B cell (primary cell): ENCODE data around the gene SAP30L.

Experiments used
- EZH2 ChIP-seq: IDR thresholded peaks from 2 replicates; pipeline ENCODE4 v1.6.1; 2012; ENCODE audit warnings: borderline replicate concordance, low read depth, mild to moderate bottlenecking, moderate library complexity, low read length; ENCODE audit not compliant: insufficient read depth, poor library complexity, severe bottlenecking
- TF ChIP-seq, protein P1 (sequence below): fragments of 200-600 bp; IDR thresholded peaks from one replicate; pipeline ENCODE4 v1.8.0; 2022; ENCODE audit warnings: antibody characterized with exemption, mild to moderate bottlenecking

DNA sequence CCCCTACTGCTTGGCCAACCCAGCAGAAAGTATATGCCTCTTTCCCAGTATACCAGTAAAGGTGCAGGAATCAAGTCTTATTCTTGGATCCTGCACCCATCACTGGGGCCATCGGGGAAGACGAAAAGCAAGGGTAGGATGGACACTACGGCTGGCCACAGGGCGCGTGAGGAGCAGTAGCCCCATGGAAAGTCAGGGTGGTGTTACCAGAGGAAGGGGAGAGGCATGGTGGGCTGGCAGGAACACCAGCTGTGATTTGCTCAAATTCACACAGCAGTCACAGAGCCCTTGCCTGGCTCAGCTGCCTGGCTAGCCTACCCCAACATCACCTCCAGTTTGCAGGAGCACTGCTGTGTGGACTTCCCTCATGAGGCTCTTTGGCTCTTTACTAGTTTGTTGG is 34.5 kb upstream of the SAP30L start:
- TF ChIP-seq, protein P1, sequence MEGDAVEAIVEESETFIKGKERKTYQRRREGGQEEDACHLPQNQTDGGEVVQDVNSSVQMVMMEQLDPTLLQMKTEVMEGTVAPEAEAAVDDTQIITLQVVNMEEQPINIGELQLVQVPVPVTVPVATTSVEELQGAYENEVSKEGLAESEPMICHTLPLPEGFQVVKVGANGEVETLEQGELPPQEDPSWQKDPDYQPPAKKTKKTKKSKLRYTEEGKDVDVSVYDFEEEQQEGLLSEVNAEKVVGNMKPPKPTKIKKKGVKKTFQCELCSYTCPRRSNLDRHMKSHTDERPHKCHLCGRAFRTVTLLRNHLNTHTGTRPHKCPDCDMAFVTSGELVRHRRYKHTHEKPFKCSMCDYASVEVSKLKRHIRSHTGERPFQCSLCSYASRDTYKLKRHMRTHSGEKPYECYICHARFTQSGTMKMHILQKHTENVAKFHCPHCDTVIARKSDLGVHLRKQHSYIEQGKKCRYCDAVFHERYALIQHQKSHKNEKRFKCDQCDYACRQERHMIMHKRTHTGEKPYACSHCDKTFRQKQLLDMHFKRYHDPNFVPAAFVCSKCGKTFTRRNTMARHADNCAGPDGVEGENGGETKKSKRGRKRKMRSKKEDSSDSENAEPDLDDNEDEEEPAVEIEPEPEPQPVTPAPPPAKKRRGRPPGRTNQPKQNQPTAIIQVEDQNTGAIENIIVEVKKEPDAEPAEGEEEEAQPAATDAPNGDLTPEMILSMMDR: no peak
- no peak for TF ChIP-seq EZH2
